Measurements from ENCODE around the gene SPECC1.
"Not testable (repeated sequence)": the region's sequence is repeated elsewhere in the genome, so short reads cannot be mapped to it uniquely, and the experiment has no call there.

Gene SPECC1

GRCh38 chr17:20073055-20073979, 64.2 kb downstream of the SPECC1 start:
- peak; percentile 60 for DNase-seq

- DNase-seq, result peak; percentile 56
Measured at GRCh38 chr17:20074001-20074400, 64.8 kb downstream of the SPECC1 start.

GRCh38 chr17:20074489-20074888, 65.3 kb downstream of the SPECC1 start:
- DNase-seq, result no peak

- not testable (repeated sequence) for DNase-seq
Measured at GRCh38 chr17:20076137-20076536, 67.0 kb downstream of the SPECC1 start.

- DNase-seq, result no peak
Measured at GRCh38 chr17:20077978-20078685, 69.0 kb downstream of the SPECC1 start.

GRCh38 chr17:20080513-20080912, 71.4 kb downstream of the SPECC1 start:
- peak; percentile 53 for DNase-seq

GRCh38 chr17:20083156-20083859, 74.1 kb downstream of the SPECC1 start:
- DNase-seq, result no peak

GRCh38 chr17:20084621-20085282, 75.6 kb downstream of the SPECC1 start:
- DNase-seq, result peak; percentile 50

- no peak for DNase-seq
Measured at GRCh38 chr17:20085283-20085845, 76.2 kb downstream of the SPECC1 start.

GRCh38 chr17:20086416-20087076, 77.4 kb downstream of the SPECC1 start:
- peak; percentile 87 for DNase-seq

GRCh38 chr17:20087538-20088250, 78.5 kb downstream of the SPECC1 start:
- peak; percentile 52 for DNase-seq

- DNase-seq, result peak; percentile 50
Measured at GRCh38 chr17:20089756-20090547, 80.8 kb downstream of the SPECC1 start.

- DNase-seq, result peak; percentile 59
Measured at GRCh38 chr17:20091174-20092029, 82.2 kb downstream of the SPECC1 start.

GRCh38 chr17:20092261-20092867, 83.2 kb downstream of the SPECC1 start:
- DNase-seq, result peak; percentile 53

- DNase-seq, result peak; percentile 51
Measured at GRCh38 chr17:20092973-20093626, 83.9 kb downstream of the SPECC1 start.

- no peak for DNase-seq
Measured at GRCh38 chr17:20094777-20095176, 85.6 kb downstream of the SPECC1 start.

GRCh38 chr17:20095336-20096080, 86.3 kb downstream of the SPECC1 start:
- peak; percentile 90 for DNase-seq
